Renal pelvis (tissue), 4 donors: ENCODE measurements around the gene C1QTNF1. TPM values are rescaled to one million over a fixed set of nuclear protein-coding genes. Genes with fewer than 3 reads are reported as not detected.
"Not testable (repeated sequence)": the region's sequence is repeated elsewhere in the genome, so short reads cannot be mapped to it uniquely, and the experiment has no call there.

ENCODE experiments used
- DNase-seq: peaks from one replicate; pipeline ENCODE4 v3.0.0-alpha.2; 2013
- polyA plus RNA-seq, 3 donors: library from polyadenylated mRNA; unstranded; fragments of 120-200 nt; gene quantifications; one replicate each; pipeline ENCODE4 v1.2.1, GENCODE V29; 2013; ENCODE audit not compliant: insufficient read length in 3 of 3

Gene C1QTNF1
- polyA plus RNA-seq, 3 donors: 2.1 to 2.9 (median 2.2) TPM

GRCh38 chr17:79021929-79022328, 2.0 kb upstream of the C1QTNF1 start:
- DNase-seq: not testable (repeated sequence)

DNA sequence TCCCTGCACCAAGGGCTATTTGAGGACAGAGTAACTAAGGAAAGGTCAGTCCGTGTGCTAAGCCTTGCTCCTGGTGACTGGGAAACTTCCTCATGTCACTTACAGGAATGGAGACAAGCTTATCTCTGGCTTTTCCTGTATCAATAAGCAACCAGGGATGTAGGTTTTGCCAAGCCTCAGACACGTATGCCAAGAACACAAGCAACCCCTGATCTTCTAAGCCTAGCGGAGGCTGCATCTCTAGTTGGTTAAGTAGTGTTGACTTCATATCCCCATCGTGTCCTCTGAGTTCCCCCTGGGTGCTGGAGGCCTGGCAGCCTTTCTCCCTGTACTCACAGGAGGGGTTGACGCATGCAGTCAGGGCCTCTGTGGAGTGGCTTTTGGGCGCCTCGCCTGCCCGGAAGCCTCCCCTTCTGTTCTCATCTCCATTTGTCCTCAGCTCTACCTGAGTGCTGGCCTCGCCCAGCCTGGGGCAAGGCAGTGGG, 1.4 kb upstream of the C1QTNF1 start:
- DNase-seq: no peak

- no peak for DNase-seq
Measured at GRCh38 chr17:79023180-79023705, 726 bp upstream of the C1QTNF1 start.

- DNase-seq: no peak
Measured at GRCh38 chr17:79024901-79025737, 1.1 kb downstream of the C1QTNF1 start.

GRCh38 chr17:79026376-79027273, 2.7 kb downstream of the C1QTNF1 start:
- no peak for DNase-seq

- no peak for DNase-seq
Measured at GRCh38 chr17:79027274-79027924, 3.4 kb downstream of the C1QTNF1 start.

DNA sequence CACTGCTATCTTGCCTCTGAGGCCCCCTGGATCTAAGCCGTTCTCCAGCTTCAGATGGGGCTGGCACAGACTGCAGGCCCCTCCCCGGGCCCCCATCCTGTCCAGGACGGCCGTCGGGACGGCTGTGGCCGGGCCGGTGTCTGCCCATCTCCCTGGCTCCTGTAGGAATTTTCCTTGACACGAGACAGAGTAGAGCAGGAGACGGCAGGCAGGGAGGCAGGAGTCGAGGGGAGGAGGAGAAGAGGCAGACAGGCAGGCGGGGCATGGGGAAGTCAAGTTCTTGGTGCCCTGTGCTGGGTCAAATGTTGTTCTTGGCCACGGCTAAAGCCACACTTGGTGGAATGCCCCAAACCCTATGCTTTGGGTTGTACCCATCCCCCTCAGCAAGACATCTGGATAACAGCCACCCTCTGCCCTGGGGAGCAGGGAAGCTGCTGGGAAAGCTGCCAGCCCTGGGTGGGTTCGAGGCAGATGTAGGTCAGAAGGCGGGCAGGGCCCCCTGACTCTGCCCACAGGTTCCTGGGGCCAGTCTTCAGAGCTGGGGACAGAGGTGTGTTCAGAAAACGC, 4.0 kb downstream of the C1QTNF1 start:
- DNase-seq: no peak

DNA sequence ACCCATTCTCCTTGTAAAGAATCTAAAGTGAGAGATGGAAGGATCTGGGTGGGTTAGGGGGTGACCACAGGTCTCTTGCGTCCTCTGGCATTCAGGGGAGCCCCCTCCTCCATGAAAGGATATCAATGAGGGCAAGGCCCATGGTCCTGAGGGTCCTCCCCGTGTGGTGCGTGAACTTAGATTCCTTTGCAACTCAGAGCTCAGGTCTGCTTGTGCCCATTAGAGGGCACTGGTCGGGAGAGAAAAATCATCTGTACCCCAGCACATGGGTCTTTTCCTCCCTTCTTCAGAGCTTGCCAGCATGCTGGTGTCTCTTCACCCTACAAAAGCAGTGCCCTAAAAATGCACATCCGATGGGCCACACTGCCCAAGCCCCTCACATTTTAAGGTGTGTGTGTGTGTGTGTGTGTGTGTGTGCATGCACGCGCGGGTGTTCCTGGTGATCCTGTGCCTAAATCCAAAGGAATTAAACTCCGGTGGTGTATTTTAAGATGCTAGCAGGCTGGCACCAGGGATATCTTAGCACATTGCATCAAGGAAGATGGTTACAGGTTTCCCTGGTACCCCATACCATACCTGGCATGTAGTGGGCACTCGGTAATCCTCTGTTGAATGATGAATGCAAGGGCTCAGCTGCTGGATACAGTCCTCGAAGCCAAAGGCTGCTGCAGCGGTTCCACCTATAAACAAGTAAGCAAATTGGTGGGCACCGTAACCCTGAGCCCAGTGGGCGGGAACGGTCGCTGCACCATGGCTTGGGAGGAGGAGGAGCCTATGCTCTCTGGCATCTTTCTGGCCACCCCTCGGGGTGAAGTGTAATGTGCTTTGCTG, 4.7 kb downstream of the C1QTNF1 start:
- no peak for DNase-seq

- no peak for DNase-seq
Measured at GRCh38 chr17:79029327-79030009, 5.5 kb downstream of the C1QTNF1 start.

DNA sequence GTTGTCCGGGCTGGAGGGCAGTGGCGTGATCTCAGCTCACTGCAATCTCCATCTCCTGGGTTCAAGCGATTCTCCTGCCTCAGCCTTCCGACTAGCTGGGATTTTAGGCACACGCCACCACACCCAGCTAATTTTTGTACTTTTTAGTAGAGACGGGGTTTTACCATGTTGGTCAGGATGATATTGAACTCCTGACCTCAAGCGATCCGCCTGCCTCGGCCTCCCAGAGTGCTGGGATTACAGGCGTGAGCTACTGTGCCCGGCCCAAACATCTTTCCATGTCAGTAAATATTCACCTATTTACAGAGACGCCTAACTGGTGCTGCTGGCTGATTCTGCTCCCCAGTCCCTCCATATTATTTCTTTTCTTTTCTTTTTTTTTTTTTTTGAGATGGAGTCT, 6.7 kb downstream of the C1QTNF1 start:
- not testable (repeated sequence) for DNase-seq

DNA sequence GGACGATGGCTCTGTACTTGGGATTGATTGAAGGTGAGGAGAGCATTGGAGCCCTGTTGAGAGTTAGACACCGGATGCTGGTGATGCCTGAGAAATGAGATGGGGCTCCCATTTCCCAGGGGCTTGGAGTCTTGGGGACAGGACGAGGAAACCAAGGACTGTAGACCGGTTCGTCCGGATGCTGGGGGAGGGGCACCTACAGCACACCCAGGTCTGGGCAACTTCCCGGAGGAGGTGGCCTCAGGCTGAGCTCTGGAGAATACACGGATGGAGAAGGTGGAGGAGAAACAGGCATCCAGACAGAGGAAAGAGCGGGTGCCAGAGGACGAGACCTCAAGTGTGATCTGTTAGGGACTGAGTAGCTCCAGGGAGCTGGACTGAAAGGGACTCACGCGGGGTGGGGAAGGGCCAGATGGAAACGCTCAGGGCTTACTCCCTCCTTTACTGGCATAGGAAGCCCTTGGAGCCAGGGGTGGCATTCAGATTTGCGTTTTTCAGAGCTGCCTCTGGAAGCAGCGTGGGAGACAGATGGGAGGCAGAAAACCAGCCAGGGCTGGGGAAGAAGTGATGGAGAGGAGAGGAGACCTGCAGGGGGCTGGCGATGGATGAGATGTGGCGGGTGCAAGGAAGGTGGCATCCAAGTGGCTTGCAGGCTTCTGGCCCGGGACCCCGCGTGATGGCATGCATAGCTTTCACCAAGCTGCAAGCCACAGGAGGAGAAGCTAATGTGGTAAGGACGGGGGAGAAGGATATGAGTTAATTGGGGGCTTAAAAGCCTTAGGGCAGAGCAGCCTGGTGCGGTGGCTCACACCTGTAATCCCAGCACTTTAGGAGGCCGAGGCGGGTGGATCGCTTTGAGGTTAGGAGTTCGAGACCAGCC, 8.3 kb downstream of the C1QTNF1 start:
- no peak for DNase-seq

DNA sequence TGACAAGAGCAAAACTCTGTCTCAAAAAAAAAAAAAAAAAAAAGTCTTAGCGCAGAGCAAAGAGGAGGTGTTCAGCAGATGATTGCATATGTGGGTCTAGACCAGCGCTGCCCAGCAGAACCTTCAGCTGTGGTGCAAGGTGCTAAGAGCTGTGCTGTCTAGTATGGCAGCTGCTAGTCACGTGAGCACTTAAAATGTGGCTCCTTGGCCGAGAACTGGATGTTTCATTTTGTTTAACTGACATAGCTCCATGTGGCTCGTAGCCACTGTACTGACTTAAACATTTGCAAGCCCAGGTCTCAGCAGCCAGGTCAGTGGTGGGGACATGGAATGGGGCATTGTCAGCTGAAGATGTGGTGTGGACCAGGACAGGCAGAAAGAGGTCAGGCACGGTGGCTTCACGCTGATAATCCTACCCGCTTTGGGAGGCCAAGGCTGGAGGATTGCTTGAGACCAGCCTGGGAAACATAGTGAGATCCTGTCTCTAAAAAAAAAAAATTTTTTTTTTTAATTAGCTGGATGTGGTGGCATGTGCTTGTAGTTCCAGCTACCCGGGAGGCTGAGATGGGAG, 9.2 kb downstream of the C1QTNF1 start:
- no peak for DNase-seq

GRCh38 chr17:79033741-79034501, 10.0 kb downstream of the C1QTNF1 start:
- DNase-seq: no peak

- DNase-seq: no peak
Measured at GRCh38 chr17:79034931-79035485, 11.0 kb downstream of the C1QTNF1 start.

GRCh38 chr17:79035686-79036085, 11.7 kb downstream of the C1QTNF1 start:
- DNase-seq: no peak

- DNase-seq: no peak
Measured at GRCh38 chr17:79036181-79036580, 12.2 kb downstream of the C1QTNF1 start.

GRCh38 chr17:79036596-79036995, 12.6 kb downstream of the C1QTNF1 start:
- DNase-seq: no peak
